Mesothelial cell of epicardium (in vitro differentiated cells): Measurements from ENCODE around the gene EPSTI1. TPM values are rescaled to one million over a fixed set of nuclear protein-coding genes. Genes with fewer than 3 reads are reported as not detected.

Experiments used
- DNase-seq, 2 experiments: peaks; one replicate each; pipeline ENCODE4 v3.0.0; 2021; ENCODE audit warnings: low spot score in 2 of 2; ENCODE audit not compliant: unreplicated experiment in 2 of 2
- H3K27ac Mint-ChIP-seq: 2 replicates; pipeline ENCODE4 v1.8.0; 2021; ENCODE audit warnings: mixed read lengths
- H3K27me3 Mint-ChIP-seq: 2 replicates; pipeline ENCODE4 v1.8.0; 2021; ENCODE audit warnings: low read depth, mixed read lengths
- H3K36me3 Mint-ChIP-seq: 2 replicates; pipeline ENCODE4 v1.8.0; 2021; ENCODE audit warnings: mixed read lengths
- H3K4me1 Mint-ChIP-seq: 2 replicates; pipeline ENCODE4 v1.8.0; 2021; ENCODE audit warnings: mixed read lengths
- H3K4me3 Mint-ChIP-seq: 2 replicates; pipeline ENCODE4 v1.8.0; 2021; ENCODE audit warnings: mild to moderate bottlenecking, moderate library complexity, mixed read lengths
- H3K9me3 Mint-ChIP-seq: 2 replicates; pipeline ENCODE4 v1.8.0; 2021; ENCODE audit warnings: mixed read lengths
- CTCF ChIP-seq: fragments of 200-600 bp; sonication (generic); IDR thresholded peaks from one replicate; pipeline ENCODE4 v1.5.0; 2021; ENCODE audit warnings: antibody characterized with exemption; ENCODE audit not compliant: unreplicated experiment
- total RNA-seq: library from RNA; stranded (reverse); gene quantifications from 3 replicates; pipeline ENCODE4 v1.2.1, GENCODE V29; 2021

The EPSTI1 gene
- total RNA-seq, 1 donor from 2014 or later = 37.3 TPM

DNA sequence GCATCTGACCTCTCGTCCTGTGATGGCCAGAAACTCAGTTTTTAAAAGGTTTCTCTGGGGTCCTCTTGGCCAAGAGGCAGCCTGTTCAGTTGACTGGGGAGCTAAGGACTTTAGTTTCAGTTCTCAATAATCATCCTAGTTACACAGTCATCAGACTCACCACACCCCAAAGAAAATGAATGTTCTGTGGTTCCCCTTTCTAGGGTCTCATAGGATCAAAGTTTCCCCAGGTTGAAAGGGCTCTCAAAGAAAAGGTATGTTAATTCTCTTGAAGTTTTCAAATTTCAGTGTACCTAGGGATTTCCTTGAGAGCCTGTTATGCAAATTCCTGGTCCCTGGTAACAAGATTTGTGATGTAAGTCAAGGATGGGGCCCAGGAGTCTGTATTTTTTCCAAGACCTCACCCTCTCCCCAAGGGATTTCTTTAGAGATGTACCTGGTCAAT lies 115.7 kb downstream of the EPSTI1 start:
- Mint-ChIP-seq H3K27me3 (peaks cover 38% of the 10 kb centered on the region), H3K9me3 (no peaks in the 10 kb centered on the region), H3K27ac (peak overlapping the region; percentile 65), H3K4me3 (no peak overlapping the region), H3K36me3 (peaks cover 1% of the 10 kb centered on the region), H3K4me1 (peaks cover 49% of the 10 kb centered on the region)
- TF ChIP-seq CTCF = no peak
- DNase-seq = no peak

GRCh38 chr13:42875475-42876269 lies 116.4 kb downstream of the EPSTI1 start:
- TF ChIP-seq CTCF = no peak
- Mint-ChIP-seq H3K27ac (peak overlapping the region; percentile 65), H3K9me3 (no peaks in the 10 kb centered on the region), H3K27me3 (peaks cover 44% of the 10 kb centered on the region), H3K4me3 (no peak overlapping the region), H3K36me3 (peaks cover 1% of the 10 kb centered on the region), H3K4me1 (peaks cover 50% of the 10 kb centered on the region)
- peak in 1 of 2 experiments; percentile 21 for DNase-seq

- peaks cover 1% of the 10 kb centered on the region for H3K36me3 Mint-ChIP-seq
- H3K4me3 Mint-ChIP-seq = no peak overlapping the region
- H3K27me3 Mint-ChIP-seq = peaks cover 56% of the 10 kb centered on the region
- H3K27ac Mint-ChIP-seq = no peak overlapping the region
- DNase-seq = no peak
- TF ChIP-seq CTCF = no peak
- H3K4me1 Mint-ChIP-seq = peaks cover 38% of the 10 kb centered on the region
- H3K9me3 Mint-ChIP-seq = no peaks in the 10 kb centered on the region
Observed at GRCh38 chr13:42874221-42874620, 117.8 kb downstream of the EPSTI1 start.

- TF ChIP-seq CTCF = no peak
- DNase-seq = no peak
- Mint-ChIP-seq H3K36me3 (no peaks in the 10 kb centered on the region), H3K4me3 (no peak overlapping the region), H3K4me1 (peaks cover 35% of the 10 kb centered on the region), H3K9me3 (no peaks in the 10 kb centered on the region), H3K27me3 (peaks cover 60% of the 10 kb centered on the region), H3K27ac (no peak overlapping the region)
Observed at GRCh38 chr13:42873081-42873480, 119.0 kb downstream of the EPSTI1 start.

DNA sequence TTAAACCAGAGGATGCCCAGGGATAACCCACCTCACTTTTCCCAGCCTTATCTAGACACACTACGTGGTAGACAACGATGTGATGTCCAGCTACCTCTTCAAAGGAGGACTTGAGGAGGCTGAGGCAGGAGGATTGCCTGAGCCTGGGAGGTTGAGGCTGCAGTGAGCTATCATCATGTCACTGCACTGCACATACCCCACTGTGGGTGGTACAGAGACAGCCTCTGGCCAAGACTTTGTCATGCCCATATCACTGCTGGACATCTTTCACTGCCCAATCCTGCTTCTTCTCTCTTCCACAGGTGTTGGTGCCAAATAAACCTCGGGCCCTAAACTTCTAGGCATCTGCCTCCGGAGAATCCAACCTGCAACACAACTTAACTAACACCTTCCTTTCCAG lies 124.8 kb downstream of the EPSTI1 start:
- H3K4me1 Mint-ChIP-seq = peaks cover 29% of the 10 kb centered on the region
- no peak overlapping the region for H3K27ac Mint-ChIP-seq
- peaks cover 3% of the 10 kb centered on the region for H3K9me3 Mint-ChIP-seq
- H3K4me3 Mint-ChIP-seq = no peak overlapping the region
- no peaks in the 10 kb centered on the region for H3K36me3 Mint-ChIP-seq
- DNase-seq = no peak
- TF ChIP-seq CTCF = no peak
- H3K27me3 Mint-ChIP-seq = peaks cover 34% of the 10 kb centered on the region

GRCh38 chr13:42865768-42866102 lies 126.3 kb downstream of the EPSTI1 start:
- DNase-seq = no peak
- no peak for TF ChIP-seq CTCF
- Mint-ChIP-seq H3K4me1 (peaks cover 27% of the 10 kb centered on the region), H3K9me3 (peaks cover 10% of the 10 kb centered on the region), H3K36me3 (no peaks in the 10 kb centered on the region), H3K4me3 (no peak overlapping the region), H3K27me3 (peaks cover 19% of the 10 kb centered on the region), H3K27ac (peak overlapping the region; percentile 78)
